A172 (cell line): ENCODE results near the gene PRSS50. TPM values are rescaled to one million over a fixed set of nuclear protein-coding genes. Genes with fewer than 3 reads are reported as not detected.

Source experiments
- DNase-seq: peaks from one replicate; pipeline ENCODE4 v3.0.0-alpha.2; 2015; ENCODE audit warnings: low spot score
- total RNA-seq: library from RNA; depleted of rRNA; stranded (reverse); fragments of >200 nt; shearing (Covaris generic); gene quantifications from 2 replicates; pipeline ENCODE4 v1.2.3, GENCODE V29; 2014

Gene PRSS50
- total RNA-seq, 1 experiment from 2014 or later = not detected

GRCh38 chr3:46725621-46726314, 8.1 kb upstream of the PRSS50 start:
- no peak for DNase-seq

GRCh38 chr3:46724424-46724823, 6.8 kb upstream of the PRSS50 start:
- DNase-seq = no peak

GRCh38 chr3:46722443-46722842, 4.8 kb upstream of the PRSS50 start:
- DNase-seq = no peak

- DNase-seq = no peak
Measured at GRCh38 chr3:46721009-46721408, 3.3 kb upstream of the PRSS50 start.

- DNase-seq = no peak
Measured at GRCh38 chr3:46719735-46720271, 2.1 kb upstream of the PRSS50 start.

- no peak for DNase-seq
Measured at GRCh38 chr3:46719044-46719565, 1.4 kb upstream of the PRSS50 start.

- DNase-seq = no peak
Measured at GRCh38 chr3:46716461-46717441, 918 bp downstream of the PRSS50 start.

- DNase-seq = no peak
Measured at GRCh38 chr3:46715507-46716175, 2.0 kb downstream of the PRSS50 start.

- no peak for DNase-seq
Measured at GRCh38 chr3:46714728-46715506, 2.8 kb downstream of the PRSS50 start.

GRCh38 chr3:46713898-46714552, 3.6 kb downstream of the PRSS50 start:
- DNase-seq = peak; percentile 77

GRCh38 chr3:46713050-46713897, 4.4 kb downstream of the PRSS50 start:
- no peak for DNase-seq

- no peak for DNase-seq
Measured at GRCh38 chr3:46712191-46713049, 5.2 kb downstream of the PRSS50 start.

- DNase-seq = no peak
Measured at GRCh38 chr3:46711760-46712159, 5.9 kb downstream of the PRSS50 start.

GRCh38 chr3:46711305-46711704, 6.4 kb downstream of the PRSS50 start:
- no peak for DNase-seq

GRCh38 chr3:46710671-46711295, 6.9 kb downstream of the PRSS50 start:
- no peak for DNase-seq

GRCh38 chr3:46710229-46710628, 7.4 kb downstream of the PRSS50 start:
- no peak for DNase-seq

GRCh38 chr3:46709721-46710120, 7.9 kb downstream of the PRSS50 start:
- no peak for DNase-seq

- no peak for DNase-seq
Measured at GRCh38 chr3:46709157-46709654, 8.5 kb downstream of the PRSS50 start.
